MV-4-11 (cell line): Measurements from ENCODE around the gene SSR1.
A peak's percentile ranks its signal among the peaks of the same experiment; 100 is the strongest.
"Not testable (repeated sequence)": the region's sequence is repeated elsewhere in the genome, so short reads cannot be mapped to it uniquely, and the experiment has no call there.

Experiments
- DNase-seq: peaks from one replicate; lab custom pipeline; 2025; lab: John Stamatoyannopoulos, UW

SSR1 gene

DNA sequence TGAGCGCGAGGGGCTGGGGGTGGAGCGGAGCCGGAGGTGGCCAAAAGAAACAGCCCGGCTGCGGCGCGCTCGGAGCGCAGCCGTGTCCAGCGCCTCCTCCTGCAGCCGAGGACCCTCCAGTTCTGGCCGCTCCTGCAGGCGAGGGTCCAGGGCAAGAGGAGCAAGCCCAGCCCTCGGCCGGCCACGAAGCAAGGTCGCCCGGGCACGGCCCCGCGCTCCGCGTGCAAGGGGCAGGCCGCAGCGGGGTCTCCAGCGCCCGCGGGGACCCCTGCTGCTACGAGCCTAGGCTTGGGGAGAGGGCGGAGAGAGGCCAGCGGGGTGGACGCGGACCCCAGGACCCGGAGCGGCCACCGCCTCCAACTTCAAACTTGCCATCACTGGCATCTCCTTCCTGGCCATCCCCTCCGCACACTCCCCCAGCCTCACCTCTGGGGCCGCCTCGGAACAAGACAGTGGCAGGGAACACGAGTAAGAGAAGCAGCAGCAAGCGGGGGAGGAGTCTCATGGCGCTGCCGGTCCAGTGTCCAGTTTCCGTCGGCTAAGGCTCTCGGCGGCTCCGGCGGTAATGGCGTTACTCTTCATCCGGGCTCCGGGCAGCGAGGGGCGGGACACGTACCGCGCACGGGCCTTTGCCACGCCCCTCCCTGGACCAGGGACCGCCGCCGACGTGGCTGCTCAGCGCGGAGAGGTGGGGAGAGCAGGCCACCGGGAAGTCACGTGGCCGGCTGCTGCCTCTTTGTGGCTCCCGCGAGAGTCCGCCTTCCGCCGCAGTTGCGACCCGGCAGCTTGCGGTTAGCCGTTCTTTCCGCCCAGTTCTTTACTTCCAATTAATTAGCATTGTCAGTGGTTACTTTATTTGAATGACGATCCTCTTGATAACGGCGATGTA, at the start of gene SSR1:
Gene SSR1 (minus strand): TSS at position 584 of the 889 bp plus-strand sequence. CDS start 79 bp downstream, at position 505.
- DNase-seq = peak; percentile 96

DNA sequence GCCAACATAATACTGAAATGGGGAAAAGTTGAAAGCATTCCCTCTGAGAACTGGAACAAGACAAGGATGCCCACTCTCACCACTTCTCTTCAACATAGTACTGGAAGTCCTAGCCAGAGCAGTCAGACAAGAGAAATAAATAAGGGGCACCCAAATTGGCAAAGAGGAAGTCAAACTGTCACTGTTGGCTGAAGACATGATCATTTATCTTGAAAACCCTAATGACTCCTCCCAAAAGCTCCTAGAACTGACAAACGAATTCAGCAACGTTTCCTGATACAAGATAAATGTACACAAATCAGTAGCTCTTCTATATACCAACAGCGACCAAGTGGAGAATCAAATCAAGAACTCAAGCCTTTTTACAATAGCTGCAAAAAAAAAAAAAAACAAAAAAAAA, 38.9 kb upstream of the SSR1 start:
- not testable (repeated sequence) for DNase-seq

DNA sequence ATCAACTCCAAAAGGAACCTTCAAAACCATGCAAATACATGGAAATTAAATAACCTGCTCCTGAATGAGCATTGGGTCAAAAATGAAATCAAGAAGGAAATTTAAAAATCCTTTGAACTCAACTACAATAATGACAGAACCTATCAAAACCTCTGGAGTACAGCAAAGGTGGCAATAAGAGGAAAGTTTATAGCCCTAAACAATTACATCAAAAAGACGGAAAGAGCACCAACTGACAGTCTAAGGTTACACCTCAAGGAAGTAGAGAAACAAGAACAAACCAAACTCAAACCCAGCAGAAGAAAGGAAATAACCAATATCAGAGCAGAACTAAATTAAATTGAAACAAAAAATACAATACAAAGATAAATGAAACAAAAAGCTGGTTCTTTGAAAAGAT, 37.6 kb upstream of the SSR1 start:
- DNase-seq = not testable (repeated sequence)

DNA sequence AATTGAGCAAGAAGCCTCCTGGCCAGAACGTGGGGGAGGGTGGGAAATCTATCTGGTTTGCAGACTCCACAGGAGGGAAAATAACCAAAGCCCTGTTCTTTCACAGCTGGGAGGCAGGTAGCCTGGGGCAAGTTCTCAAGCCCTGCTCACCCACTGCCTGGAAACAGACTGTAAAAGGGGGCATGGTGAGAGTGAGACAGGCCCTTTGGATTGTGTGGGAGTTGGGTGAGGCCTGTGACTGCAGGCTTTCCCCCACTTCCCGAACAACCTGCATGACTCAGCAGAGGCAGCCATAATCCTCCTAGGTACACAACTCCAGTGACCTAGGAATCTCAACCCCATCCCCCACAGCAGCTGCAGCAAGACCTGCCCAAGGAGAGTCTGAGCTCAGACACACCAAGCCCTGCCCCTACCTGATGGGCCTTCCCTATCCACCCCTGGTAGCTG, 34.6 kb upstream of the SSR1 start:
- DNase-seq = not testable (repeated sequence)

DNA sequence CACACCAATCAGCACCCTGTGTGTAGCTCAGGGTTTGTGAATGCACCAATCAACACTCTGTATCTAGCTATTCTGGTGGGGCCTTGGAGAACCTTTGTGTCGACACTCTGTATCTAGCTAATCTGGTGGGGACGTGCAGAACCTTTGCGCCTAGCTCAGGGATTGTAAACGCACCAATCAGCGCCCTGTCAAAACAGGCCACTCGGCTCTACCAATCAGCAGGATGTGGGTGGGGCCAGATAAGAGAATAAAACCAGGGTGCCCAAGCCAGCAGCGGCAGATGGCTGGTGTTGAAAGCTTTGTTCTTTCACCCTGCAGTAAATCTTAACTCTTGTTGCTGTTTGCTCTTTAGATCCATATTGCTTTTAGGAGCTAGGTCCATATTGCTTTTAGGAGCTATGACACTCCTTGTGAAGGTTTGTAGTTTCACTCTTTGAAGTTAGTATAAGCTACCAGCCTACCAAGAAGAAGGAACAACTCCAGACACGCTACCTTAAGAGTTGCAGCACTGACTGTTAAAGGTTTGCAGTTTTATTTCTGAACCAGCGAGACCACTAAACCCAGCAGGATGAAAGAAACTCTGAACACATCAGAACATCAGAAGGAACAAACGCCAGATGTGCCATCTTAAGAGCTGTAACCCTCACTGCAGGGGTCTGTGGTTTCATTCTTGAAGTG, 31.9 kb upstream of the SSR1 start:
- not testable (repeated sequence) for DNase-seq

DNA sequence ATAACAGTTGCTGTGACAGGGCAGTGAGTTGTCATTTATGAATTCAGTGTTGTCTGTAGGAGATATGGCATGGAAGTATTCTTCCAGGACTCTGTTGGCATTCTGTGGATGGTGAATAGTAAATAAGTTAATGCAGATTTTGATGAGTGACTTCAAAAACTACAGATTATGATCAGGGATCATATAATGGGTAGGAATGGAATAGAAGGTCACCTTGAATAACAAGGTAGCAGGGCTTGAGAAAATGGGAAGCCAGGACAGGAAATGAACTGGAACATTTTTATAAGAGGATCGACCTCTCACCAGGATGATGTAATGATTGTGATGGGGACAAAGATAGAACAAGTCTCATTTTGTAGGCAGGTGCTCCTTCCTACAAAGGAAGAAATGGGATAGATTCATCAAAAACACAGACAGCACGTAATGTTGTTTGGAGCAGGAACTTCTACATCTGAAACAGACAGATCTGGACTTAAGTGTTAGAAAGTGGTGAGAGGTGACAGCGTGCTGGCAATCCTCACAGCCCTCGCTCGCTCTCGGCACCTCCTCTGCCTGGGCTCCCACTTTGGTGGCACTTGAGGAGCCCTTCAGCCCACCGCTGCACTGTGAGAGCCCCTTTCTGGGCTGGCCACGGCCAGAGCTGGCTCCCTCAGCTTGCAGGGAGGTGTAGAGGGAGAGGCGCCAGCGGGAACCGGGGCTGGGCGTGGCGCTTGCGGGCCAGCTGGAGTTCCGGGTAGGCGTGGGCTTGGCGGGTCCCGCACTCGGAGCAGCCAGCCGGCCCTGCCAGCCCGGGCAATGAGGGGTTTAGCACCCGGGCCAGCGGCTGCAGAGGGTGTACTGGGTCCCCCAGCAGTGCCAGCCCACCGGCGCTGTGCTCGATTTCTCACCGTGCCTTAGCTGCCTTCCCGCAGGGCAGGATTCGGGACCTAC, 30.8 kb upstream of the SSR1 start:
- no peak for DNase-seq

DNA sequence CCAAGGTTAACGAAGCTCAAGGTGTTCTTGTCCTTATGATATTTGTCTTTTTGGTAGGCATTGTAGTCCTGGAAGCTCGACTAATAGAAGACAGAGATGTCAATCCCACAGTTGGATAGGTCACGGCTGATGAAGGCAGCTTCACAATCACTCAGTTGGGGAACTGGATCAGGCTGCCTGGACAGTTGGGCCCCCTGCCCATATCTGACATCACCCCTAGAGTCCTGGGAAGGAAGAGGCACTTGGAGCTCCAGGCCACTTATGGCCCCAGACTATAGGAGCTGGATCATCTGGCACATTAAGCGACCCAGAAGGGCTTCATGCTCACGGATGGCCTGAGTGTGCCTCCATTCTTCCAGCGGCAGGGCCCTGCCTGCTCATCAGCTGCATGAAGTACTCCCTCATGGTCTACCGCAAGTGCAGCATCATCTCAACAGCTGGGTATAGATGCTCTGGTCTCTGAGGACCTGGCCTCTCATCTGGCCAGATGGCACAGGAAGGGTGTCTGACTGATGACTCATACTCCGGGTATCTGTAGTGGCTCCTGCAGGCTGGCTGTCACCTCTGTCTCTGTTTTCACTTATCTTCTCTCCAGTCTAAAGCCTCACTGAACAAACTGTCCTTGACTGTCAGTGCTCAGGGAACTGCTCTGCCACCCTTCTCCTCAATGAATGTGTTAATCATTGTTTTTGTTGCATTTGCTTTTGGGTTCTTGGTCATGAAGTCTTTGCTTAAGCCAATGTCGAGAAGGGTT, 29.2 kb upstream of the SSR1 start:
- DNase-seq = peak; percentile 35

DNA sequence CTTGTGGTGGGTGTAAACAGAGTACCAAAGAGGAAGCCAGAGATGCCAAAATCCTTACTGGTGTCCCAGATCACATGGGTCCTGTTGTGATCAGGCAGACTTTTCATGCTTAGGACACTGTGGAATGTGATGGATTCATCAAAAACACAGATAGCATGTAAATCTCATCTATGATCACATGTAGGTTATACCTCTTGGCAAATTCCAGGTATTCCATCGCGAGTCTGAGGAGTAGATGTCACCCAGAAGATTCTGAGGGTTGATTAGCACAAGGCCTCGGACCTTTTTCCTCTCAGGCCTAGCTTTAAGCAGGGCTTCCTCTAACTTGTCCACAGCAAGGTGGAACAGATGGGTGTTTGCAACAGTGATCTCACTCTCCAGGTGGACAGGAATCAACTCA, 28.3 kb upstream of the SSR1 start:
- DNase-seq = no peak

DNA sequence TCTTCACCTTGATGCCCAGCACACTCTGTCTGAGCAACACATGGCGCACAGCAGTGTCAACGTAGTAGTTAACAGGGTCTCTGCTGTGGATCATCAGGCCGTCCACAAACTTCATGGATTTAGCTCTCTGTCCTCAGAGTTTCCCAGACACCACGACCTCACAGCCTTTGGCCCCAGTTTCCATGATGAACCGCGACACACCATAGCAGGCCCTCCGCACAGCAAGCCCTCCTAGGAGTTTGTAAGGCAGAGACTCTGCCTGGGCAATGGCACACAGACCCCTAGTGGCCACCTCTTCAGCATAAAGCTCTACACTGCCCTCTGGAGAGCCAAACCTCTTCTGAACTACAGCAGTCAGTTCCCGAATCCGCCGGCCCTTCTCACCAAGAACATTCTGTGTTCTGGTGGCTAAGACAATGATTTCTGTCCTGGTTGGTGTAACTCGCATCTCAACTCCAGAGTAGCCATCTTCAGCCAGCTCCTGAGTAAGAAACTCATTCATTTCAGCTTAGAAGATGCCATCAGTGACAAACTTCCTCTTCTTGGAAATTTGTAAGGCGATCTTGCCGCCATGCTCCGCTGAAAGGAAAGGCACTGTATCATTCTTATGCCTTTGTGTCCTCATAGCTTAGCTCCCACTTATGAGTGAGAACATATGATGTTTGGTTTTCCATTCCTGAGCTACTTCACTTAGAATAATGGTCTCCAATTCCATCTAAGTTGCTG, 26.2 kb upstream of the SSR1 start:
- peak; percentile 40 for DNase-seq

DNA sequence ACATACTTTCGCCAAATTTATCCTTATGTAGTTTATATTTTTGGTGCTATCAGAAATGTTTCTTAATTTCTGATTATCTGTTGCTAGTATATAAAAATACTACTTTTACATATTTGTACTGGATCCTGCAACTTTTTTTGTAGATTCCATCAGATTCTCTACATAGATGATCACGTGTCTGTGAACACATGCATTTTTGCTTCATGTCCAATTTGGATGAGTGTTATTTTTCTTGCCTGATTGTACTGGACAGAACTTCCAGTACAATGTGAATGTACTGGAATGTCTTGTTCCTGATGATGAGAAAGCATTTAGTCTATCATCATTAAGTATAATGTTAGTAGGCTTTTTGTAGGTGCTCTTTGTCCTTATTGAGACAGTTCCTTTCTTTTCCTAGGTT, 25.0 kb upstream of the SSR1 start:
- no peak for DNase-seq

DNA sequence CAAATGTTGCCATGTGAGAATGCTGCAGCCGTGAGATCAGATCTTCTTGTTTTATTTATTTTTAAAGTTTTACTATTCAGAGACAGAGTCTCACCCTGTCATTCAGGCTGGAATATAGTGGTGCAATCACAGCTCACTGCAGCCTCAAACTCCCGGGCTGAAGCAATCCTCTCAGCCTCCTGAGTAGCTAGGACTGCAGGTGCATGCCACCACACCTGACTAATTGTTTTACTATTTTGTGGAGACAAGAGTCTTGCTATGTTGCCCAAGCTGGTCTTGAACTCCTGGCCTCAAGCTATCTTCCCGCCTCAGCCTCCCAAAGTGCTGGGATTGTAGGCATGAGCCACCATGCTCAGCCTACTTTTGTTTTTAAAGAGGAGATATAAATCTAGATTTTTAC, 22.5 kb upstream of the SSR1 start:
- DNase-seq = no peak

DNA sequence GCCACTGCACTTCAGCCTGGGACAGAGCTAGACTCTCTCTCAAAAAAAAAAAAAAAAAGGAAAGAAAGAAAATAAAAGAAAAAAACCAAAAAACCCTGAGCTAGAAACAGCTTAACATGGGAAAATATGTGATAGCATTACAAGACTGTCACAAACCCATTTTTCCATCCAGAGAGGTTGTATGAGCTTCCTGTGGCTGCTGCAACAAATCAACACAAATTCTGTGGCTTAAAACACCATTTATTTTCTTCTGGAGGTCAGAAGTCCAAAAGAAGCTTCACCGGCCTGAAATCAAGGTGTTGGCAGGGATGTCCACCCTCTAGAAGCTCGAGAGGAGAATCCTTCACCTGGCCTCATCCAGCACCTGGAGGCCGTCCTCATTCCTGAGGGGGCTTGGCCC, 21.7 kb upstream of the SSR1 start:
- DNase-seq = no peak

DNA sequence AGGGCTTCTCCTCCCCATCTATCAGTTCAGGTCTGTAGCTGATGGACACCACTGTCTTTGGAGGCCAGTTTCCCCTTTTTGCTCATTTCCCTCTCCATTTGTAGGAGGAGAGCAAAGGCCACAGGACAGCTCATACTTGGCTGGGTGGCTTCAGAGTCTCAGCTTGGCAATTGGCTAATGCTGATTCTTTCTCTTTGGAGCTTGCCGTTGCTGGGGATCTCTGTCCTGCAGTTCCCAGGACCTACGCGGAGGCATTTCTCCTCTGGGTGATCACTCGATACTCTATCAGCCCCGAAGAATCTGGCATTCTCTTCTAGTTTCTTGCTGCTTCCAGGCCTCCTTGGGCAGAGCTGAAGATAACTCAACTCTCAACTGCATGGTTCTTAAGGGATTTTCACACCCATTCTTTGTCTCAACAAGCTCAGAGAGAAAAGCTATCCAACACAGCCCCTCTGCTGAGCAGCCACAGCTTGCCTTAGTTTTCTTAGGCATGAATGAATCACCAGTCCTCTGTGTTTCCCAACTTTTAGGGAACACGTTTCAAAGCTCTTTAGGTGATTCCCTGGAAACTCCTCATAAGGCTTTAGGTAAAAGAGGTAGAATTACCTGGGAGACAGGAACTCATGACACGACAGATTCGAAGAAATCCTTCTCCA, 19.2 kb upstream of the SSR1 start:
- peak; percentile 53 for DNase-seq

DNA sequence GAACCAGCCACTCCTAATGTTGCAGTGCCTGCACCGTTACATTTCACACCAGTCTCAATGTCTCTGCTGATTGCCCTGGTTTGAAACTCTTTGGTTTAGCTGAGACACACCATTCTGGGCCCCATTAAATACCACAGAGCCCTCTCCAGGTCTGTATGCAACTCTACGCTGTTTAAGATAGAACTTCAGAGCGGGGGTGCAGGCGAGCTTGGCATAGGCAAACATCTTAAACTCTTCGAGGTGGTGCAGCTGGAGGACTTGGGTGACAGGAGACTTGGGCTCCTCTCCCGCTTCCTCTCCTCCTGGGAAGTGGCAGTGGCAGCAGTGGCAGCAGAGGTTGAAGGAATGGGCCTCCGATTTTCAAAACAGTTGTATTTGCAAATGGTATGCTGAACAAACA, 18.5 kb upstream of the SSR1 start:
- no peak for DNase-seq

DNA sequence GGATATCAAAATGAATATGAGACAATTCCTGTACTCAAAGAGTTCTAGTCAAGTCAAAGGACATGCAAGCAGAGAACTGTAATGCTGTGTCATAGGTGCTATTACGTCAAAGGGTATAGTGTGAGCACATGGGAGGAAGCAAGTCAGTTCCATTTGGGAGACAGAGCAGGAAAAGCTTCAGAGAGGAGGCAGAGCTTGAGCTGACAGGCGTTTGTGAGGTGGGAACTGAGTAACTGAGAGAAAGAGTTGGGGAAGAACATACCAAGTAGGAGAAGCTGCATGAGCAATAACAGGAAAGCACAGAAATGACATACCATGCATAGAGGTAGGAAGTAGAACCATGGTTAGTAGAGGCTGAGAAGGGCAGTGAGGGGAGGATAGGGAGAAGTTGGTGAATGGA, 15.2 kb upstream of the SSR1 start:
- DNase-seq = peak; percentile 40

DNA sequence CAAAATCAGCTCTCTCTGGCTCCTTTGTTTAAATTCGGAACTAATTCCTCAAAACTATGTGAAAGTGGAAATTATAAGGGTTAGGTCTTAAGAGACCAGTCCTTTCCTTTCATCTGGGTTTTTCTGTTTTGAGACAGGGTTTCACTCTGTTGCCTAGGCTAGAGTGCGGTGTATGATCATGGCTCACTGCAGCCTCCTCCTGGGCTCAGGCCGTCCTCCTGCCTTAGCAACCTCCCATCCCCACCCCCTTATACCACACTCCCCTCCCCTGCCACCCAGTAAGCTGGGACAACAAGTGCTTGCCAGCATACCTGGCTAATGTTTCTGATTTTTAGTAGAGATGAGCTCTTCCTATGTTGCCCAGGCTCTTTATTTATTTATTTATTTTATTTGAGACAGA, 12.8 kb upstream of the SSR1 start:
- no peak for DNase-seq

DNA sequence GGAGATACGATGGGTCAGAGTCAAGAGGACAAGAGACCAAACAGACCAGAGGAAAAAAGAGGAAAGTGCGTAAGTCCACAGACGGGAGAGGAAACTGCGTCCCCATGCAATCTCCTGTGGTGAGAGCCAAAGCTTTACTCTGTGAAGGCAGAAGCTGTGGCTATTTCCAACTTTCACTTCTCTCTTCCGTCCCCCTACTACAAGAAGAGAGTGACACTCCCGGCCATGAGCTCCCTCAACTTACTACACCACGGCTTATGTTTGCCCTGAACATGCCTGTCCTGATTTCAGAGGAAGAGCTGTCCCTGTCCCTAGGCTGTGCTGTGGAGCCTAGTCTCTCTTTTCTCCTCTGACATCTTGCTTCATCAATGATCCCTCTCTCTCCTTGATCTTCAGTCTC, 11.5 kb upstream of the SSR1 start:
- peak; percentile 98 for DNase-seq

DNA sequence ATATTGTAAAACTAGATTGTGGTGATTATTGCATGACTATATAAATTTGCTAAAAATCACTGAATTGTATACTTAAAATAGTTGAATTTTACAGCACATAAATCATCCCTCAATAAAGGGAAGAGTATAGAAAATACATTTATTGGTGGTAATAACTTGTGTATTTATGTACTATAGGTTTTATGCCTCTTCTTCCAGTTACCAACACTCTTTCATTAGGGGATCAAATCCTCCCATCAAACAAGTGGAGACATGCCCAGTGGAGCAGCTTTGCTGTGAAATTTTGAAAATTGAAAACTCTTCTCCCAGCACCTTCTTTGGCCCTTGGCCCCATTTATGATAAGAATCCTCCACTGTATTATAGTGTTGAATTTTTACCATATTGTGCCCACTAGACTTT, 10.1 kb upstream of the SSR1 start:
- DNase-seq = no peak

DNA sequence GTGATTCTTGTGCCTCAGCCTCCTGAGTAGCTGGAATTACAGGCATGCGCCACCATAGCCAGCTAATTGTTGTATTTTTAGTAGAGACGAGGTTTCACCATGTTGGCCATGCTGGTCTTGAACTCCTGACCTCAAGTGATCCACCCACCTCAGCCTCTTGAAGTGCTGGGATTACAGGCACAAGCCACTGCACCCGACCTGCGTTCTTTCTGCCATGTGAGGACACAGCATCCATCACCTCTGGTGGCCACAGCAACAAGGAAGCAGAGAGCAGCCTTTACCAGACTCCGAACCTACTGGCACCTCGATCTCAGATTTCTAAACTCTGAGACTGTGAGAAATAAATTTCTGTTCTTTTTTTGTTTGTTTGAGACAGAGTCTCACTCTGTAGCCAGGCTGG, 8.9 kb upstream of the SSR1 start:
- DNase-seq = not testable (repeated sequence)

DNA sequence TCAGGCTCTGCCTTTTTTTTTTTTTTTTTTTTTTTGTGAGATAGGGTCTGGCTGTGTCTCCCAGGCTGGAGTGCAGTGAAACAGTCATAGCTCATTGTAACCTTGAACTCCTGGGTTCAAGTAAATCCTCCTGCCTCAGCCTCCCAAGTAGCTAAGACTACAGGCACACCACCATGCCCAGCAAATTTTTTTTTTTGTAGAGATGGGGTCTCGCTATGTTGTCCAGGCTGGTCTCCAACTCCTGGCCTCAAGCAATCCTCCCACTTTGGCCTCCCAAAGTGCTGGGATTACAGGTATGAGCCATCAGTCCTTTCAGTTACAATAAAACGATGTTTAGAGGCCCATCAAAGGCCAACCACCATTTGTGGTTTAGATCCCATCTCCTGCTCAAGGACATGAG, 6.4 kb upstream of the SSR1 start:
- not testable (repeated sequence) for DNase-seq
